GM12801 (cell line): ENCODE measurements around the gene UBE2G1.

Source experiments
- CTCF ChIP-seq: IDR thresholded peaks from one replicate; pipeline ENCODE4 v1.5.1; 2011; ENCODE audit warnings: control low read depth; ENCODE audit not compliant: insufficient read length; ENCODE audit errors: extremely low read depth

UBE2G1 gene

DNA sequence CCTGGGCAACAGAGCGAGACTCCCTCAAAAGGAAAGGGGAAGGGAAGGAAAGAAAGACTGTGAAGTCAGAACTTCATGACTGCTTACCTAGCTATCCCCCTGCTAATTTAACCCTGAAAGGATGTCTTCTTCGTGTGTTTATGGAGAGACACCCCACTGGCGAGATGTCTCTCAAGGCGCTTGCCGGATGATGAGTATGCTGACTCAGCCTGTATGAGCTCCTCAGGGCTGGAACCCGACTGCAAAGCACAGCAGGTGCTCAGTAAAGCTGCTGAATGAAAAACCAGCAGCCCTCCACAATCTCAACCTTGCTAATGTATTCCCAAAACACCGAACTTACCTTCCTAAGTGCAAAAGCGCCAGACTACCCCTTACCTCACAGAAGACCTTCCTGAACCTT is 105.0 kb downstream of the UBE2G1 start:
- TF ChIP-seq CTCF = no peak

DNA sequence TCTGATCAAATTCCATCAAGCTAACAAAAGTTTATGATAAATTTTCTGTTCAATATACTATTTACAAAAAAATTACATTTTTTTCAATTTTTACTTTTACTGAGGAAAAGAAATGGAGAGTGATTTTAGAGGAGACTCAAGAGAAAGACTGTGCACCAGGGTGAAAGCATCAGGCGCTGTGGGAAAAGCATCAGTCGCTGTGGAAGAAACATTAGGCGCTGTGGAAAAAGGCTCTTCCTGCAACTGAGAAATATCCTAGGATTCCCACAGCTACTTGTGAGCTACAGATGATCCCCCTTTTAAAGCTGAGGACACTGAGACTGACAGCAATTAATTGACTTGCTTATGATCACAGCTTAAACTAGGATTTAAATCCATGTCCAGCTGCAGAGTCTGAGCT is 107.6 kb downstream of the UBE2G1 start:
- no peak for TF ChIP-seq CTCF

DNA sequence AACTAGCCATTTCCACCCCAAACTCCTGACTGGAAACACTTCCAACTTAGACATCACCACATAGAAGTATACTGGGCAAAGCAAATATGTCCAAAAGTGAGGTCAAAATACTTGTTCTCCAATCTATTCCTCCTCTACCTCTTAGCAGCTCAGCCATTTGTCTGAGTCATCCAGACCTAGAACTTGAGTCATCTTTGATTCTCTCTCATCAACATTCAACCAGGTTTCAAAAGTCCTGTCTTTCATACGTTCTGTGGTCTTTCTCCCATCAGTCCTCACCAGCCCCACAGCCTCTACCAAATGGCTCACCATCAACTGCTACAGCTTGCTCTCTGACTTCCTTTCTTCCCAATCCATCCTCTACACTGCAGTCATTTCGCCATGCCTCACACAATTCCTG is 109.5 kb downstream of the UBE2G1 start:
- no peak for TF ChIP-seq CTCF

- TF ChIP-seq CTCF = no peak
These were observed 115.6 kb downstream of the UBE2G1 start for GRCh38 chr17:4250887-4251286.

DNA sequence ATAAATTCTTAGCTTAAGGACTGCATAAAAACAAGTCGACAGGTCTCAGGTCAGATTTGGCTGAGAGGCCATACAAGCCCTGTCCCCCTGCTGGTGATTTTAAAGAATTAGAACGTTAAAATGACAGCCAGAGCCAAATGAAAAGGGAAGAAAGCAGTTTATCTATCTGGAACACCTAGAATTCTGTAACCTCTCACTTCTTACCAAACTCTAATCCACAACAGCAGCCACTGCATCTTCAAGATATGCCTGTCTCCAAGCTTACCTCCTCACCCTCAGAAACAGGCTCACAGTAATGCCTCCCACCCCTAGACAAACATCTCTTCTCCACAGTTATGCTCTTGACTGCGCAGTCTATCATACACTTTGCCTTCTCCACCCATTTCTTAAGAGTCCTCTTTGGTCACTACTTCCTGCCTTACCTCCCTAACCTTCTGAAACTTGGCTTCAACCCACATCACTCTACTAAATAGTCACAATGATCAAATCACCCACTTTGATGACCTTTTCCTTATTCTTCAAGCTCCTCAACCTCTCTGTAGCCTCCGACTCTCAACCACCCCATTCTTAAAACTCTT is 116.9 kb downstream of the UBE2G1 start:
- TF ChIP-seq CTCF = no peak

- TF ChIP-seq CTCF = no peak
These were observed 117.8 kb downstream of the UBE2G1 start for GRCh38 chr17:4248504-4249277.

GRCh38 chr17:4247971-4248388 is 118.5 kb downstream of the UBE2G1 start:
- TF ChIP-seq CTCF = no peak
